GM12878 (cell line): ENCODE results near the gene MORC3. TPM values are rescaled to one million over a fixed set of nuclear protein-coding genes. Genes with fewer than 3 reads are reported as not detected.

Experiments used
- ATAC-seq: fragments of 200-7000 bp; cut with Tn5 transposase; 3 replicates; pipeline ENCODE4 v1.9.1; 2020; ENCODE audit warnings: mild to moderate bottlenecking, moderate library complexity
- BruUV-seq: library from RNA; stranded (reverse); fragments of 400-500 nt; replicated peaks from 2 replicates; lab custom pipeline; 2021; lab: Mats Ljungman, UMichigan
- CTCF ChIA-PET: fragments of 300-600 bp; sonication (Branson Sonifier 250); formaldehyde crosslinking; extraction: SDS; loops from one replicate; lab custom pipeline; 2021; ENCODE audit warnings: inconsistent platforms; lab: Yijun Ruan, JAX
- POLR2A ChIA-PET: fragments of 350-600 bp; formaldehyde crosslinking; extraction: SDS; loops from one replicate; lab custom pipeline; 2021; ENCODE audit warnings: inconsistent platforms; lab: Charles Lee
- RAD21 ChIA-PET: fragments of 300-600 bp; sonication (Branson Sonifier 250); formaldehyde crosslinking; loops from one replicate; lab custom pipeline; 2023; ENCODE audit warnings: antibody characterized with exemption; ENCODE audit not compliant: unreplicated experiment; lab: Charles Lee
- SMC1A ChIA-PET: fragments of 300-600 bp; sonication (Branson Sonifier 250); formaldehyde crosslinking; loops from one replicate; lab custom pipeline; 2023; ENCODE audit not compliant: unreplicated experiment, uncharacterized antibody; lab: Charles Lee
- DNase-seq: peaks from one replicate; pipeline ENCODE4 v3.0.0-alpha.2; 2011; ENCODE audit warnings: low read depth, low spot score
- FAIRE-seq: peaks from 3 replicates; lab custom pipeline; 2011; peaks lifted over from hg19 to GRCh38; lab: Jason Lieb, UNC
- H2AFZ ChIP-seq: 2 replicates; pipeline ENCODE4 v1.6.0; 2011; ENCODE audit warnings: low read depth, low read length, control low read depth; ENCODE audit not compliant: control insufficient read depth
- H3K27ac ChIP-seq: 2 replicates; pipeline ENCODE4 v1.5.1; 2011; ENCODE audit warnings: control low read depth; ENCODE audit not compliant: control insufficient read depth, insufficient read depth
- H3K27me3 ChIP-seq, 2 experiments: replicated peaks in 1 of 2; 2 replicates each; pipeline versions ENCODE4 v1.6.0 to v1.6.1; 2011; ENCODE audit warnings: low read length in 1 of 2; ENCODE audit not compliant: control insufficient read depth in 2 of 2, insufficient read depth in 2 of 2
- H3K36me3 ChIP-seq, 2 experiments: 2 replicates each; pipeline ENCODE4 v1.5.1; 2011; ENCODE audit warnings: low read length in 1 of 2; ENCODE audit not compliant: control insufficient read depth in 2 of 2, insufficient read depth in 2 of 2
- H3K4me1 ChIP-seq: 2 replicates; pipeline ENCODE4 v1.6.1; 2011; ENCODE audit warnings: mild to moderate bottlenecking, low read length, moderate library complexity, mixed read lengths; ENCODE audit not compliant: control insufficient read depth, insufficient read depth
- H3K4me2 ChIP-seq: 2 replicates; pipeline ENCODE4 v1.6.0; 2011; ENCODE audit warnings: control low read depth; ENCODE audit not compliant: control insufficient read depth, insufficient read depth
- H3K4me3 ChIP-seq: fragments of 200-600 bp; sonication (generic); 2 replicates; pipeline ENCODE4 v1.5.1; 2016
- H3K79me2 ChIP-seq: 2 replicates; pipeline ENCODE4 v1.6.0; 2011; ENCODE audit warnings: low read length; ENCODE audit not compliant: control insufficient read depth, insufficient read depth
- H3K9ac ChIP-seq: 2 replicates; pipeline ENCODE4 v1.8.0; 2011; ENCODE audit warnings: low read length, control low read depth, mixed read lengths; ENCODE audit not compliant: control insufficient read depth, insufficient read depth
- H3K9me3 ChIP-seq: replicated peaks from 3 replicates; pipeline ENCODE4 v1.5.1; 2011; ENCODE audit warnings: mild to moderate bottlenecking, low read length; ENCODE audit not compliant: control insufficient read depth, insufficient read depth
- H4K20me1 ChIP-seq: 2 replicates; pipeline ENCODE4 v1.6.0; 2011; ENCODE audit not compliant: control insufficient read depth, insufficient read depth
- BCL11A ChIP-seq: IDR thresholded peaks from 2 replicates; pipeline ENCODE4 v1.6.1; 2011; ENCODE audit warnings: low read depth, low read length
- CEBPZ ChIP-seq: fragments of 150-350 bp; IDR thresholded peaks from 2 replicates; pipeline ENCODE4 v1.6.1; 2016; ENCODE audit warnings: low read depth, low read length
- CHD4 ChIP-seq: fragments of 200-600 bp; sonication (generic); IDR thresholded peaks from 2 replicates; pipeline ENCODE4 v1.6.1; 2016; ENCODE audit warnings: mild to moderate bottlenecking
- E2F4 ChIP-seq: IDR thresholded peaks from 2 replicates; pipeline ENCODE4 v1.6.1; 2012; ENCODE audit warnings: low read depth, low read length, improper control_type of control experiment
- GATAD2B ChIP-seq: fragments of 450-650 bp; conservative IDR thresholded peaks from 2 replicates; pipeline ENCODE4 v1.6.1; 2017; ENCODE audit warnings: low read depth, mild to moderate bottlenecking, moderate library complexity
- KLF5 ChIP-seq: fragments of 450-650 bp; IDR thresholded peaks from 2 replicates; pipeline ENCODE4 v1.6.1; 2014; ENCODE audit warnings: mild to moderate bottlenecking; ENCODE audit not compliant: partially characterized antibody
- MLLT1 ChIP-seq: fragments of 450-650 bp; IDR thresholded peaks from 2 replicates; pipeline ENCODE4 v1.6.1; 2016; ENCODE audit warnings: mild to moderate bottlenecking
- NKRF ChIP-seq: fragments of 450-650 bp; conservative IDR thresholded peaks from 2 replicates; pipeline ENCODE4 v1.6.1; 2017; ENCODE audit warnings: mild to moderate bottlenecking, moderate library complexity
- PAX5 ChIP-seq: IDR thresholded peaks from 2 replicates; pipeline ENCODE4 v1.6.1; 2011; ENCODE audit warnings: low read depth, low read length, borderline replicate concordance
- PKNOX1 ChIP-seq: fragments of 450-650 bp; IDR thresholded peaks from 2 replicates; pipeline ENCODE4 v1.6.1; 2016; ENCODE audit warnings: mild to moderate bottlenecking
- PML ChIP-seq: IDR thresholded peaks from 2 replicates; pipeline ENCODE4 v1.6.1; 2012; ENCODE audit warnings: low read length, inconsistent platforms
- SRF ChIP-seq, 2 experiments: IDR thresholded peaks; 2 replicates each; pipeline ENCODE4 v1.6.1; 2011; ENCODE audit warnings: low read depth in 2 of 2, low read length in 2 of 2, mild to moderate bottlenecking in 1 of 2, moderate library complexity in 1 of 2
- ZSCAN29 ChIP-seq: fragments of 450-650 bp; IDR thresholded peaks from 2 replicates; pipeline ENCODE4 v1.6.1; 2017; ENCODE audit warnings: mild to moderate bottlenecking, moderate library complexity
- ZZZ3 ChIP-seq: IDR thresholded peaks from 2 replicates; pipeline ENCODE4 v1.6.1; 2011; ENCODE audit warnings: low read depth; ENCODE audit not compliant: control insufficient read depth, insufficient read length
- whole genome bisulfite sequencing: methylation state at CpG from one replicate; pipeline ENCODE4 v1.1.6; 2016; ENCODE audit warnings: low lambda C conversion rate; ENCODE audit not compliant: insufficient replicate concordance, insufficient coverage; ENCODE audit errors: missing lambda C conversion rate; 5-methylcytosine and 5-hydroxymethylcytosine counted together
- in situ Hi-C: fragments of 300-500 bp; cut with MboI; formaldehyde crosslinking; loops from 9 replicates; pipeline ENCODE4 v1.14.3; 2018; ENCODE audit warnings: mixed read lengths
- intact Hi-C: fragments of 100-400 bp; cut with micrococcal nuclease; formaldehyde crosslinking; loops from one replicate; pipeline ENCODE4 v1.14.2; 2022; ENCODE audit not compliant: unreplicated experiment
- polyA plus RNA-seq, 11 experiments: library from polyadenylated mRNA; depleted of rRNA in 4 of 11; unstranded in 6 of 11; stranded (reverse) in 5 of 11; fragments of >200 nt; fragmentation: Nextera tagmentation in 4 of 11; fragmentation: Illumina TruSeq in 1 of 11; extraction: Ambion mirVana in 4 of 11; extraction: Trizol in 1 of 11; gene quantifications; 1 replicate in 1 of 11; 2 replicates in 10 of 11; pipeline versions ENCODE4 v1.2.1 to v1.2.3, GENCODE V29; 2011 to 2016; ENCODE audit warnings: inconsistent platforms in 2 of 11, missing spikeins in 2 of 11, low read depth in 1 of 11
- total RNA-seq, 4 experiments: library from RNA; depleted of rRNA in 3 of 4; stranded (reverse); fragments of >200 nt in 3 of 4; fragmentation: Illumina TruSeq in 1 of 4; extraction: Trizol in 1 of 4; gene quantifications; 2 replicates each; pipeline versions ENCODE4 v1.2.1 to v1.2.3, GENCODE V29; 2013 to 2021

The MORC3 gene
- total and polyA plus RNA-seq, 10 of the 15 experiments (the other 5 are each of a cell fraction or from before 2014, with no cell fraction given): 5.5 to 29.9 (median 16.3) TPM

GRCh38 chr21:36381841-36382589 lies 62.0 kb downstream of the MORC3 start:
- POLR2A ChIA-PET: interaction anchor here (0.7 kb wide), 1 partner anchor 89 kb away, joined by 5 read pairs; no protein-coding TSS in a partner anchor
- no peak overlapping the region for H3K4me2 ChIP-seq
- TF ChIP-seq KLF5 (no peak), NKRF (no peak), SRF (IDR thresholded peaks at IDR 0.05; ENCODE audit: low read depth in 2 of 2, low read length in 2 of 2) (no peak), PML (no peak), ZZZ3 (no peak), MLLT1 (no peak), BCL11A (no peak), PAX5 (no peak), E2F4 (no peak), ZSCAN29 (no peak), GATAD2B (no peak), CEBPZ (no peak), PKNOX1 (no peak), CHD4 (no peak)

More at GRCh38 chr21:36381841-36382589, 62.0 kb downstream of the MORC3 start:
- FAIRE-seq (no peak), ATAC-seq (no peak), DNase-seq (no peak)
- Histone ChIP-seq H3K27ac (no peak overlapping the region), H3K9ac (no peak overlapping the region), H3K36me3 (peaks cover 0 to under 1% of the 10 kb centered on the region in 2 experiments; a peak in 1 of 4 replicates), H3K4me1 (no peaks in the 10 kb centered on the region; the same call in 1 of the 2 replicates), H3K27me3 (no peaks in the 10 kb centered on the region), H4K20me1 (no peaks in the 10 kb centered on the region), H3K79me2 (peaks cover 4% of the 10 kb centered on the region; the same call in 1 of the 2 replicates), H2AFZ (no peak overlapping the region), H3K9me3 (no peaks in the 10 kb centered on the region), H3K4me3 (no peak overlapping the region)
- ChIA-PET RAD21 (no interaction called here), CTCF (no interaction called here), SMC1A (no interaction called here)
- in situ Hi-C loops: no loop called here
- 90% methylated on average over 8 of the region's 9 CpGs for WGBS
- intact Hi-C loops: no loop called here
- no TSS peak for BruUV-seq
